SK-N-MC (cell line): ENCODE data around the gene CLTA.
"Not testable (repeated sequence)": the region's sequence is repeated elsewhere in the genome, so short reads cannot be mapped to it uniquely, and the experiment has no call there.

Experiments
- DNase-seq: peaks from one replicate; pipeline ENCODE4 v3.0.0-alpha.2; 2011; ENCODE audit warnings: low read depth, low spot score
- H3K27ac ChIP-seq: fragments of 200-600 bp; sonication (generic); 2 replicates; pipeline ENCODE4 v1.5.1; 2016; ENCODE audit warnings: mixed run types
- H3K36me3 ChIP-seq: fragments of 200-600 bp; sonication (generic); 2 replicates; pipeline ENCODE4 v1.6.1; 2017; ENCODE audit warnings: antibody characterized with exemption, low read length, mixed read lengths; ENCODE audit not compliant: insufficient read depth
- H3K4me3 ChIP-seq: fragments of 200-600 bp; sonication (generic); 2 replicates; pipeline ENCODE4 v1.5.1; 2016
- H3K9ac ChIP-seq: fragments of 200-600 bp; sonication (generic); 2 replicates; pipeline ENCODE4 v1.8.0; 2017; ENCODE audit warnings: mixed run types, mixed read lengths; ENCODE audit not compliant: insufficient read length
- H3K9me3 ChIP-seq: fragments of 200-600 bp; sonication (generic); 2 replicates; pipeline ENCODE4 v1.6.1; 2017; ENCODE audit warnings: low read depth, mild to moderate bottlenecking, antibody characterized with exemption, low read length, moderate library complexity, mixed read lengths
- EZH2 ChIP-seq: fragments of 200-600 bp; sonication (generic); IDR thresholded peaks from one replicate; pipeline ENCODE4 v1.6.1; 2017; ENCODE audit warnings: antibody characterized with exemption
- FOXP2 ChIP-seq: optimal IDR thresholded peaks from 2 replicates; pipeline ENCODE3; 2011; ENCODE audit warnings: mild to moderate bottlenecking, moderate library complexity; ENCODE audit not compliant: insufficient read depth; ENCODE audit errors: extremely low read length, control extremely low read depth
- POLR2AphosphoS5 ChIP-seq: IDR thresholded peaks from 2 replicates; pipeline ENCODE4 v1.6.1; 2012; ENCODE audit warnings: mild to moderate bottlenecking, low read depth, low read length, borderline replicate concordance

The CLTA gene

GRCh38 chr9:36170531-36170930 is 20.2 kb upstream of the CLTA start:
- Histone ChIP-seq H3K9ac (no peak overlapping the region), H3K27ac (no peak overlapping the region), H3K4me3 (no peak overlapping the region), H3K9me3 (no peaks in the 10 kb centered on the region), H3K36me3 (no peaks in the 10 kb centered on the region)
- DNase-seq = no peak
- TF ChIP-seq FOXP2 (no peak), EZH2 (no peak), POLR2AphosphoS5 (no peak)

GRCh38 chr9:36173861-36174260 is 16.9 kb upstream of the CLTA start:
- no peak overlapping the region for H3K4me3 ChIP-seq
- H3K36me3 ChIP-seq = no peaks in the 10 kb centered on the region
- TF ChIP-seq POLR2AphosphoS5 = no peak
- TF ChIP-seq EZH2 = no peak
- TF ChIP-seq FOXP2 = no peak
- no peaks in the 10 kb centered on the region for H3K9me3 ChIP-seq
- H3K9ac ChIP-seq = no peak overlapping the region
- no peak overlapping the region for H3K27ac ChIP-seq
- DNase-seq = no peak

GRCh38 chr9:36174271-36174670 is 16.4 kb upstream of the CLTA start:
- Histone ChIP-seq H3K27ac (no peak overlapping the region), H3K9me3 (no peaks in the 10 kb centered on the region), H3K4me3 (no peak overlapping the region), H3K36me3 (no peaks in the 10 kb centered on the region), H3K9ac (no peak overlapping the region)
- DNase-seq = no peak
- TF ChIP-seq FOXP2 (no peak), EZH2 (no peak), POLR2AphosphoS5 (no peak)

GRCh38 chr9:36174731-36175130 is 16.0 kb upstream of the CLTA start:
- H3K9me3 ChIP-seq = no peaks in the 10 kb centered on the region

GRCh38 chr9:36175209-36175608 is 15.5 kb upstream of the CLTA start:
- not testable (repeated sequence) for H3K4me3 ChIP-seq, H3K27ac ChIP-seq, H3K36me3 ChIP-seq, DNase-seq, H3K9me3 ChIP-seq, H3K9ac ChIP-seq

More at GRCh38 chr9:36174731-36175130, 16.0 kb upstream of the CLTA start:
- DNase-seq = no peak
- H3K36me3 ChIP-seq = no peaks in the 10 kb centered on the region
- no peak for TF ChIP-seq FOXP2
- no peak for TF ChIP-seq POLR2AphosphoS5
- no peak for TF ChIP-seq EZH2
- no peak overlapping the region for H3K9ac ChIP-seq
- no peak overlapping the region for H3K27ac ChIP-seq
- no peak overlapping the region for H3K4me3 ChIP-seq

- not testable (repeated sequence) for H3K27ac ChIP-seq, H3K9me3 ChIP-seq, H3K36me3 ChIP-seq, H3K4me3 ChIP-seq, DNase-seq, H3K9ac ChIP-seq
These were observed 14.2 kb upstream of the CLTA start for GRCh38 chr9:36176496-36176895.

- TF ChIP-seq POLR2AphosphoS5 (no peak), EZH2 (no peak), FOXP2 (no peak)
- H3K9ac ChIP-seq = no peak overlapping the region
- H3K9me3 ChIP-seq = no peaks in the 10 kb centered on the region
- H3K27ac ChIP-seq = no peak overlapping the region
- no peak overlapping the region for H3K4me3 ChIP-seq
- H3K36me3 ChIP-seq = no peaks in the 10 kb centered on the region
- no peak for DNase-seq
These were observed 13.2 kb upstream of the CLTA start for GRCh38 chr9:36177571-36177970.

GRCh38 chr9:36180243-36180642 is 10.5 kb upstream of the CLTA start:
- H3K9me3 ChIP-seq, H3K9ac ChIP-seq, DNase-seq, H3K27ac ChIP-seq, H3K4me3 ChIP-seq, H3K36me3 ChIP-seq: not testable (repeated sequence)

GRCh38 chr9:36187414-36187813 is 3.3 kb upstream of the CLTA start:
- Histone ChIP-seq H3K36me3 (no peaks in the 10 kb centered on the region; the same call in 1 of the 2 replicates), H3K9ac (no peak overlapping the region), H3K4me3 (no peak overlapping the region), H3K9me3 (no peaks in the 10 kb centered on the region), H3K27ac (no peak overlapping the region)
- DNase-seq = no peak
- no peak for TF ChIP-seq EZH2
- no peak for TF ChIP-seq FOXP2
- no peak for TF ChIP-seq POLR2AphosphoS5

- TF ChIP-seq FOXP2 (no peak), EZH2 (no peak)
- Histone ChIP-seq H3K27ac (no peak overlapping the region), H3K36me3 (no peaks in the 10 kb centered on the region; the same call in 1 of the 2 replicates), H3K4me3 (no peak overlapping the region), H3K9ac (no peak overlapping the region), H3K9me3 (no peaks in the 10 kb centered on the region)
- DNase-seq = no peak
These were observed 2.5 kb upstream of the CLTA start for GRCh38 chr9:36188212-36188611.
